GM20000 (cell line): ENCODE results near the gene INSIG1.

Source experiments
- DNase-seq: peaks from one replicate; pipeline ENCODE4 v3.0.0; 2012; ENCODE audit warnings: low spot score
- CTCF ChIP-seq: IDR thresholded peaks from 2 replicates; pipeline ENCODE4 v1.5.1; 2012; ENCODE audit warnings: mild to moderate bottlenecking, control low read depth; ENCODE audit errors: extremely low read depth, missing control alignments

Gene INSIG1

GRCh38 chr7:155281398-155281969 is 16.2 kb upstream of the INSIG1 start:
- TF ChIP-seq CTCF, result no peak
- DNase-seq, result no peak

- no peak for TF ChIP-seq CTCF
- no peak for DNase-seq
Measured at GRCh38 chr7:155282671-155283070, 15.0 kb upstream of the INSIG1 start.

- TF ChIP-seq CTCF, result no peak
- peak; percentile 51 for DNase-seq
Measured at GRCh38 chr7:155283565-155284194, 14.0 kb upstream of the INSIG1 start.

GRCh38 chr7:155284496-155285274 is 13.0 kb upstream of the INSIG1 start:
- TF ChIP-seq CTCF, result no peak
- DNase-seq, result no peak

GRCh38 chr7:155285423-155285822 is 12.3 kb upstream of the INSIG1 start:
- DNase-seq, result no peak
- no peak for TF ChIP-seq CTCF

- no peak for TF ChIP-seq CTCF
- no peak for DNase-seq
Measured at GRCh38 chr7:155285833-155286232, 11.8 kb upstream of the INSIG1 start.

- no peak for DNase-seq
- TF ChIP-seq CTCF, result no peak
Measured at GRCh38 chr7:155286686-155287085, 11.0 kb upstream of the INSIG1 start.
